Uterus (tissue), 4 donors: Measurements from ENCODE around the gene SP2. TPM values are rescaled to one million over a fixed set of nuclear protein-coding genes. Genes with fewer than 3 reads are reported as not detected.

Experiments
- DNase-seq, 2 donors: peaks; one replicate each; pipeline ENCODE4 v3.0.0-alpha.2; 2019 to 2020
- H3K27ac ChIP-seq, 2 donors: fragments of 200-600 bp; sonication (generic); 1 replicate in 1 of 2; 2 replicates in 1 of 2; pipeline ENCODE4 v1.5.1; 2016 to 2018
- H3K27me3 ChIP-seq, 2 donors: fragments of 200-600 bp; sonication (generic); one replicate each; pipeline ENCODE4 v1.5.1; 2018 to 2019; ENCODE audit warnings: control low read depth in 1 of 2
- H3K36me3 ChIP-seq, 2 donors: fragments of 200-600 bp; sonication (generic); one replicate each; pipeline ENCODE4 v1.5.1; 2019; ENCODE audit warnings: control low read depth in 1 of 2
- H3K4me1 ChIP-seq, 2 donors: fragments of 200-600 bp; sonication (generic); one replicate each; pipeline ENCODE4 v1.5.1; 2018 to 2019; ENCODE audit warnings: control low read depth in 1 of 2
- H3K4me3 ChIP-seq, 2 donors: fragments of 200-600 bp; sonication (generic); 1 replicate in 1 of 2; 2 replicates in 1 of 2; pipeline ENCODE4 v1.5.1; 2018 to 2019; ENCODE audit warnings: mild to moderate bottlenecking in 1 of 2
- H3K9me3 ChIP-seq, 2 donors: fragments of 200-600 bp; sonication (generic); one replicate each; pipeline ENCODE4 v1.5.1; 2019; ENCODE audit warnings: control low read depth in 1 of 2
- CTCF ChIP-seq, 4 experiments: fragments of 200-600 bp in 2 of 4; fragments of 450-650 bp in 2 of 4; sonication (generic) in 2 of 4; IDR thresholded peaks; one replicate each; pipeline ENCODE4 v1.5.1; 2016 to 2019; ENCODE audit warnings: antibody characterized with exemption in 4 of 4, mild to moderate bottlenecking in 2 of 4, moderate library complexity in 1 of 4
- POLR2A ChIP-seq, 2 donors: fragments of 450-650 bp; IDR thresholded peaks; one replicate each; pipeline ENCODE4 v1.6.1; 2016; ENCODE audit warnings: antibody characterized with exemption in 2 of 2, mild to moderate bottlenecking in 1 of 2, moderate library complexity in 1 of 2
- intact Hi-C: fragments of 100-400 bp; cut with DNase I; formaldehyde crosslinking; loops from one replicate; pipeline ENCODE4 v1.15.1; 2023; ENCODE audit warnings: low total_unique reads
- total RNA-seq, 4 donors: library from RNA; depleted of rRNA in 3 of 4; stranded (reverse); fragments of >200 nt in 3 of 4; gene quantifications; one replicate each; pipeline versions ENCODE4 v1.1.0 to v1.2.4, GENCODE V29; 2014 to 2023
- donor health status: DM: yes; HTN: yes; CAD: no.

SP2 gene
- total RNA-seq, 4 donors from 2014 or later: 0.88 to 18.7 (median 1.3) TPM

- intact Hi-C loops: no loop called here
- TF ChIP-seq POLR2A (IDR thresholded peaks at IDR 0.05) (no peak), CTCF (IDR thresholded peaks at IDR 0.05) (no peak)
- no peak overlapping the region for H3K4me3 ChIP-seq
- H3K9me3 ChIP-seq: no peaks in the 10 kb centered on the region
- no peaks in the 10 kb centered on the region for H3K27me3 ChIP-seq
- no peaks in the 10 kb centered on the region for H3K36me3 ChIP-seq
- no peak overlapping the region for H3K27ac ChIP-seq
- H3K4me1 ChIP-seq: peaks cover 3 to 8% of the 10 kb centered on the region in 2 donors
- DNase-seq: no peak
Measured at GRCh38 chr17:47898241-47898640, 2.2 kb downstream of the SP2 start.

GRCh38 chr17:47899643-47900042, 3.6 kb downstream of the SP2 start:
- intact Hi-C loops: no loop called here
- DNase-seq: no peak
- H3K4me3 ChIP-seq: no peak overlapping the region
- H3K36me3 ChIP-seq: no peaks in the 10 kb centered on the region
- peak overlapping the region in 1 of 2 donors; percentile 36 for H3K27ac ChIP-seq
- peaks cover 6 to 13% of the 10 kb centered on the region in 2 donors for H3K4me1 ChIP-seq
- TF ChIP-seq CTCF (IDR thresholded peaks at IDR 0.05): no peak
- TF ChIP-seq POLR2A (IDR thresholded peaks at IDR 0.05): no peak
- no peaks in the 10 kb centered on the region for H3K27me3 ChIP-seq
- no peaks in the 10 kb centered on the region for H3K9me3 ChIP-seq

GRCh38 chr17:47901423-47901822, 5.4 kb downstream of the SP2 start:
- TF ChIP-seq CTCF (IDR thresholded peaks at IDR 0.05): no peak
- DNase-seq: no peak
- Histone ChIP-seq H3K4me3 (no peak overlapping the region), H3K27ac (no peak overlapping the region), H3K36me3 (no peaks in the 10 kb centered on the region), H3K27me3 (no peaks in the 10 kb centered on the region), H3K9me3 (no peaks in the 10 kb centered on the region), H3K4me1 (peaks cover 16 to 17% of the 10 kb centered on the region in 2 donors)
- intact Hi-C loops: no loop called here

- no peak for TF ChIP-seq POLR2A (IDR thresholded peaks at IDR 0.05)
- Histone ChIP-seq H3K27me3 (no peaks in the 10 kb centered on the region), H3K9me3 (no peaks in the 10 kb centered on the region), H3K36me3 (no peaks in the 10 kb centered on the region), H3K4me1 (peaks cover 14 to 16% of the 10 kb centered on the region in 2 donors), H3K27ac (peak overlapping the region in 1 of 2 donors; percentile 1), H3K4me3 (no peak overlapping the region)
- no peak for DNase-seq
- intact Hi-C loops: no loop called here
Measured at GRCh38 chr17:47902039-47902744, 6.2 kb downstream of the SP2 start.

GRCh38 chr17:47905221-47905733, 9.2 kb downstream of the SP2 start:
- intact Hi-C loops: no loop called here
- H3K27me3 ChIP-seq: no peaks in the 10 kb centered on the region
- H3K27ac ChIP-seq: peak overlapping the region; percentile 76 to 78
- TF ChIP-seq POLR2A (IDR thresholded peaks at IDR 0.05): no peak
- no peak for TF ChIP-seq CTCF (IDR thresholded peaks at IDR 0.05)
- no peaks in the 10 kb centered on the region for H3K36me3 ChIP-seq
- no peaks in the 10 kb centered on the region for H3K9me3 ChIP-seq
- no peak overlapping the region for H3K4me3 ChIP-seq
- peaks cover 9 to 13% of the 10 kb centered on the region in 2 donors for H3K4me1 ChIP-seq
- peak; percentile 75 to 78 for DNase-seq
